Measurements from ENCODE around the gene DHFR2. TPM values are rescaled to one million over a fixed set of nuclear protein-coding genes. Genes with fewer than 3 reads are reported as not detected.

The DHFR2 gene
- total and polyA plus RNA-seq, 2 of the 4 experiments (the other 2 are of a cell fraction), result 1.1 to 2.3 TPM

DNA sequence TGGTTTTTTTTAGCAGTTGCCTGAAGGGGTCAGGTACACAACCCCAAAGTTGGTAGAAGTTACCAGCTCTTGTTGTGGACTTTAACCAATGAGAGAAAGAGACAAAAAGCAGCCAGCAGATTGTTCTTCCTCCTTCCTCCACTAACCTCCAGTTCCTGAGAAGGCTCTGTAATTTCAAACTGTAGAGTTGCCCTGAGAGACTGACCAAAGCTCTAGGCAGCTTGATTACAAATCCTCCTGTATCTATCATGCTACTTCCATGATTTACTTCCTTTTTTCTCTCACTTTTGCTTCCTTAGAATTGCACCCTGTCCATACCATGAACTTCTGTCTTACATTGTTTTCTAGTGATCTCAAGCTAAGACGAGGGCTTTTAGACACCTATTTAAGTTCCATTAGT lies 29.4 kb upstream of the DHFR2 start:
- ChIA-PET POLR2A (ENCODE audit: unreplicated experiment) (no interaction called here), CTCF (no interaction called here)
- in situ Hi-C loops (cut with MboI; ENCODE audit: low sequenced_read_pairs) (no loop called here), dilution Hi-C loops (cut with HindIII; ENCODE audit: low sequenced_read_pairs, unreplicated experiment) (no loop called here), intact Hi-C loops (cut with micrococcal nuclease) (no loop called here)
- H4K20me1 ChIP-seq (ENCODE audit: insufficient read depth, low read length), result no peaks in the 10 kb centered on the region
- no peak overlapping the region for H3K56ac ChIP-seq (ENCODE audit: extremely low read depth, insufficient read depth, low read length)
- H2BK15ac ChIP-seq (ENCODE audit: low read depth, low read length), result no peak overlapping the region
- no peaks in the 10 kb centered on the region; the same call in 1 of the 2 replicates for H3K9me1 ChIP-seq (ENCODE audit: insufficient read depth, low read length)
- no peaks in the 10 kb centered on the region for H3K4me1 ChIP-seq (ENCODE audit: control insufficient read depth, insufficient read depth, low read length)
- peaks cover 12% of the 10 kb centered on the region for H3K36me3 ChIP-seq (ENCODE audit: control insufficient read depth, insufficient read depth, low read length)
- H2AFZ ChIP-seq (replicated peaks; ENCODE audit: low read length, poor library complexity), result no peak overlapping the region
- no peak overlapping the region for H2BK120ac ChIP-seq (ENCODE audit: low read depth, low read length)
- H3K27ac ChIP-seq (ENCODE audit: insufficient read depth, low read length), result no peak overlapping the region
- no peaks in the 10 kb centered on the region for H3K27me3 ChIP-seq (ENCODE audit: control insufficient read depth, insufficient read depth, low read length)
- H4K8ac ChIP-seq (ENCODE audit: low read depth in 2 of 2, low read length in 2 of 2), result no peak overlapping the region
- WGBS, 2 experiments (ENCODE audit: extremely low coverage in 2 of 2, insufficient read length in 1 of 2), result no CpG with 5 or more reads among the region's 1 CpG
- ATAC-seq (ENCODE audit: low read depth) (no peak), DNase-seq (no peak)
- no peak overlapping the region for H2BK5ac ChIP-seq (ENCODE audit: low read depth, low read length, poor library complexity, severe bottlenecking)
- no peak overlapping the region for H3K4me3 ChIP-seq (ENCODE audit: insufficient read depth, low read depth, low read length)
- H4K5ac ChIP-seq (ENCODE audit: low read depth, low read length), result no peak overlapping the region
- no peak overlapping the region for H2AK5ac ChIP-seq (ENCODE audit: low read depth, low read length)
- no peak overlapping the region for H3K9ac ChIP-seq (ENCODE audit: low read depth, low read length)
- no peak overlapping the region for H2AK9ac ChIP-seq (replicated peaks; ENCODE audit: low read depth, low read length, poor library complexity)
- TF ChIP-seq SMC3 (IDR thresholded peaks at IDR 0.05; ENCODE audit: low read depth, low read length) (no peak), NFE2L2 (IDR thresholded peaks at IDR 0.05; ENCODE audit: low read depth, low read length) (no peak), CEBPB (IDR thresholded peaks at IDR 0.05; ENCODE audit: low read depth, low read length) (no peak), FOS (IDR thresholded peaks at IDR 0.05; ENCODE audit: low read depth, low read length) (no peak), MXI1 (IDR thresholded peaks at IDR 0.05; ENCODE audit: borderline replicate concordance, low read depth, low read length) (no peak), MAZ (IDR thresholded peaks at IDR 0.05; ENCODE audit: borderline replicate concordance, low read depth, low read length) (no peak), MAFK (IDR thresholded peaks at IDR 0.05; ENCODE audit: low read depth, low read length) (no peak), CHD1 (IDR thresholded peaks at IDR 0.05; ENCODE audit: low read depth, low read length) (no peak)
- TF ChIP-seq, protein P1, sequence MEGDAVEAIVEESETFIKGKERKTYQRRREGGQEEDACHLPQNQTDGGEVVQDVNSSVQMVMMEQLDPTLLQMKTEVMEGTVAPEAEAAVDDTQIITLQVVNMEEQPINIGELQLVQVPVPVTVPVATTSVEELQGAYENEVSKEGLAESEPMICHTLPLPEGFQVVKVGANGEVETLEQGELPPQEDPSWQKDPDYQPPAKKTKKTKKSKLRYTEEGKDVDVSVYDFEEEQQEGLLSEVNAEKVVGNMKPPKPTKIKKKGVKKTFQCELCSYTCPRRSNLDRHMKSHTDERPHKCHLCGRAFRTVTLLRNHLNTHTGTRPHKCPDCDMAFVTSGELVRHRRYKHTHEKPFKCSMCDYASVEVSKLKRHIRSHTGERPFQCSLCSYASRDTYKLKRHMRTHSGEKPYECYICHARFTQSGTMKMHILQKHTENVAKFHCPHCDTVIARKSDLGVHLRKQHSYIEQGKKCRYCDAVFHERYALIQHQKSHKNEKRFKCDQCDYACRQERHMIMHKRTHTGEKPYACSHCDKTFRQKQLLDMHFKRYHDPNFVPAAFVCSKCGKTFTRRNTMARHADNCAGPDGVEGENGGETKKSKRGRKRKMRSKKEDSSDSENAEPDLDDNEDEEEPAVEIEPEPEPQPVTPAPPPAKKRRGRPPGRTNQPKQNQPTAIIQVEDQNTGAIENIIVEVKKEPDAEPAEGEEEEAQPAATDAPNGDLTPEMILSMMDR (conservative IDR thresholded peaks at IDR 0.05; ENCODE audit: low read depth, low read length), result no peak
- H3K23ac ChIP-seq (ENCODE audit: low read depth, low read length), result no peak overlapping the region
- H3K4ac ChIP-seq (ENCODE audit: low read depth, low read length), result no peak overlapping the region
- H3K79me1 ChIP-seq (ENCODE audit: low read depth in 1 of 2, low read length in 2 of 2), result no peaks in the 10 kb centered on the region; a peak in 1 of 4 replicates
- no peak overlapping the region for H3K18ac ChIP-seq (ENCODE audit: low read depth, low read length)
- no peak overlapping the region for H2BK20ac ChIP-seq (ENCODE audit: low read depth, low read length)
- H3K4me2 ChIP-seq (ENCODE audit: low read depth, low read length), result no peak overlapping the region
- H3K14ac ChIP-seq (replicated peaks; ENCODE audit: low read depth, low read length), result no peak overlapping the region
- H3K9me3 ChIP-seq (ENCODE audit: control insufficient read depth, insufficient read depth, low read length), result no peaks in the 10 kb centered on the region
- H4K91ac ChIP-seq (ENCODE audit: insufficient read depth, low read depth, low read length), result no peak overlapping the region
- BruUV-seq (replicated peaks), result no TSS peak

Data from IMR-90 (cell line).